K562 (cell line): ENCODE data around the gene IL1RL2. TPM values are rescaled to one million over a fixed set of nuclear protein-coding genes. Genes with fewer than 3 reads are reported as not detected.

Experiments used
- ATAC-seq: fragments of 200-7000 bp; cut with Tn5 transposase; 3 replicates; pipeline ENCODE4 v1.9.1; 2020; ENCODE audit warnings: moderate library complexity
- BruUV-seq: library from RNA; stranded (reverse); fragments of 400-500 nt; replicated peaks from 2 replicates; lab custom pipeline; 2021; lab: Mats Ljungman, UMichigan
- CTCF ChIA-PET: fragments of 300-600 bp; formaldehyde crosslinking; extraction: SDS; loops from one replicate; lab custom pipeline; 2021; ENCODE audit warnings: low intra/inter-chr PET ratio; lab: Yijun Ruan, JAX
- POLR2A ChIA-PET: fragments of 300-600, 350-650 bp; sonication (Branson Sonifier 250); formaldehyde crosslinking; extraction: SDS; loops from one replicate; lab custom pipeline; 2021; ENCODE audit warnings: antibody characterized with exemption, inconsistent platforms; lab: Yijun Ruan, JAX
- DNase-seq, 4 experiments: peaks; one replicate each; pipeline versions ENCODE4 v3.0.0 to v3.0.0-alpha.2; 2011 to 2018; ENCODE audit warnings: low spot score in 3 of 4, mixed read lengths in 3 of 4; ENCODE audit errors: extremely low read depth in 1 of 4
- FAIRE-seq: peaks from 2 replicates; lab custom pipeline; 2011; peaks lifted over from hg19 to GRCh38; lab: Jason Lieb, UNC
- H2AFZ ChIP-seq: 2 replicates; pipeline ENCODE4 v1.6.0; 2011; ENCODE audit warnings: low read depth, low read length, control low read depth, inconsistent platforms
- H3K27ac ChIP-seq: fragments of 200-600 bp; 3 replicates; pipeline ENCODE4 v1.8.0; 2011; ENCODE audit warnings: low read depth, mild to moderate bottlenecking, control low read depth, inconsistent platforms, low read length, moderate library complexity, mixed read lengths; ENCODE audit errors: extremely low read depth
- H3K27me3 ChIP-seq, 2 experiments: fragments of 300-600 bp in 1 of 2; 2 replicates in 1 of 2; 3 replicates in 1 of 2; pipeline versions ENCODE4 v1.6.0 to v1.8.0; 2011; ENCODE audit warnings: inconsistent platforms in 2 of 2, low read length in 2 of 2, mild to moderate bottlenecking in 1 of 2, mixed read lengths in 1 of 2, moderate library complexity in 1 of 2; ENCODE audit not compliant: control insufficient read depth in 2 of 2, insufficient read depth in 2 of 2
- H3K36me3 ChIP-seq: fragments of 300-600 bp; 3 replicates; pipeline ENCODE4 v1.8.0; 2011; ENCODE audit warnings: mild to moderate bottlenecking, low read length, inconsistent platforms; ENCODE audit not compliant: control insufficient read depth, insufficient read depth
- H3K4me1 ChIP-seq, 2 experiments: fragments of 200-600 bp in 1 of 2; replicated peaks in 1 of 2; 2 replicates in 1 of 2; 3 replicates in 1 of 2; pipeline versions ENCODE4 v1.5.1 to v1.8.0; 2011; ENCODE audit warnings: inconsistent platforms in 2 of 2, low read length in 2 of 2, mild to moderate bottlenecking in 1 of 2, mixed read lengths in 1 of 2, moderate library complexity in 1 of 2; ENCODE audit not compliant: control insufficient read depth in 2 of 2, insufficient read depth in 2 of 2
- H3K4me2 ChIP-seq: 2 replicates; pipeline ENCODE4 v1.6.1; 2011; ENCODE audit warnings: low read length, control low read depth, inconsistent platforms, mixed read lengths; ENCODE audit not compliant: insufficient read depth
- H3K4me3 ChIP-seq: fragments of 200-600 bp; sonication (generic), shearing (Covaris generic); 2 replicates; pipeline ENCODE4 v1.5.1; 2016; ENCODE audit warnings: control low read depth, inconsistent platforms
- H3K79me2 ChIP-seq: fragments of 200-600 bp; 3 replicates; pipeline ENCODE4 v1.8.0; 2011; ENCODE audit warnings: low read length, inconsistent platforms; ENCODE audit not compliant: control insufficient read depth, insufficient read depth
- H3K9ac ChIP-seq, 2 experiments: 2 replicates each; pipeline versions ENCODE4 v1.6.0 to v1.6.1; 2011; ENCODE audit warnings: low read depth in 2 of 2, low read length in 2 of 2, control low read depth in 1 of 2, inconsistent platforms in 1 of 2, mild to moderate bottlenecking in 1 of 2, mixed read lengths in 1 of 2; ENCODE audit not compliant: insufficient read depth in 1 of 2
- H3K9me1 ChIP-seq: one replicate; pipeline ENCODE4 v1.6.0; 2011; ENCODE audit warnings: inconsistent platforms, mild to moderate bottlenecking, low read length, moderate library complexity; ENCODE audit not compliant: control insufficient read depth, insufficient read depth
- H3K9me3 ChIP-seq: replicated peaks from 2 replicates; pipeline ENCODE4 v1.5.1; 2011; ENCODE audit warnings: low read depth, low read length, inconsistent platforms; ENCODE audit not compliant: control insufficient read depth, insufficient read depth
- H4K20me1 ChIP-seq: replicated peaks from 2 replicates; pipeline ENCODE4 v1.6.1; 2011; ENCODE audit warnings: low read length, inconsistent platforms, mixed read lengths; ENCODE audit not compliant: control insufficient read depth, insufficient read depth
- BHLHE40 ChIP-seq: IDR thresholded peaks from 2 replicates; pipeline ENCODE4 v1.6.1; 2011; ENCODE audit warnings: low read length, improper control_type of control experiment
- ESRRA ChIP-seq: fragments of 450-650 bp; IDR thresholded peaks from 2 replicates; pipeline ENCODE4 v1.6.1; 2014; ENCODE audit warnings: low read depth, mild to moderate bottlenecking, moderate library complexity, borderline replicate concordance
- FOXA3 ChIP-seq, 2 experiments: fragments of 450-650 bp in 1 of 2; sonication (generic) in 1 of 2; formaldehyde crosslinking; IDR thresholded peaks in 1 of 2; conservative IDR thresholded peaks in 1 of 2; 2 replicates each; pipeline versions ENCODE4 v1.4.0 to v1.8.0; 2020 to 2022; ENCODE audit warnings: mild to moderate bottlenecking in 2 of 2, missing genetic modification reagents in 1 of 2
- HINFP ChIP-seq: fragments of 450-650 bp; conservative IDR thresholded peaks from 2 replicates; pipeline ENCODE4 v1.6.1; 2016; ENCODE audit warnings: missing genetic modification characterization, low read depth, mild to moderate bottlenecking, control low read depth, missing compliant biosample characterization
- KDM2B ChIP-seq: fragments of 250-450 bp; sonication (Bioruptor Pico); IDR thresholded peaks from 2 replicates; pipeline ENCODE4 v1.8.0; 2021; ENCODE audit warnings: mild to moderate bottlenecking, moderate library complexity
- NFE2L1 ChIP-seq: fragments of 450-650 bp; IDR thresholded peaks from 2 replicates; pipeline ENCODE4 v1.6.1; 2016; ENCODE audit warnings: missing genetic modification characterization, low read depth, mild to moderate bottlenecking, missing compliant biosample characterization, moderate library complexity, borderline replicate concordance
- SETDB1 ChIP-seq: IDR thresholded peaks from one replicate; pipeline ENCODE4 v1.6.1; 2012; ENCODE audit warnings: low read length, control low read depth, inconsistent platforms
- ZBTB26 ChIP-seq: fragments of 450-650 bp; formaldehyde crosslinking; IDR thresholded peaks from 2 replicates; pipeline ENCODE4 v1.4.0; 2022; ENCODE audit warnings: missing genetic modification characterization
- ZZZ3 ChIP-seq: fragments of 450-650 bp; IDR thresholded peaks from 2 replicates; pipeline ENCODE4 v1.6.1; 2016; ENCODE audit warnings: antibody characterized with exemption, mild to moderate bottlenecking, moderate library complexity
- WGBS: fragments of 100-300 bp; shearing (Covaris generic); methylation state at CpG from one replicate; pipeline ENCODE4 v1.1.6; 2016; ENCODE audit warnings: low coverage, mixed read lengths; ENCODE audit not compliant: insufficient coverage; ENCODE audit errors: missing lambda C conversion rate; 5-methylcytosine and 5-hydroxymethylcytosine counted together
- in situ Hi-C: fragments of 300-500 bp; cut with MboI; formaldehyde crosslinking; loops from 4 replicates; pipeline ENCODE4 v1.15.0; 2018; ENCODE audit warnings: inconsistent platforms, mixed read lengths
- intact Hi-C: fragments of 100-400 bp; cut with micrococcal nuclease; formaldehyde crosslinking; loops from 2 replicates; pipeline ENCODE4 v1.14.2; 2022
- polyA plus RNA-seq, 8 experiments: library from polyadenylated mRNA; depleted of rRNA in 4 of 8; stranded (reverse) in 5 of 8; unstranded in 3 of 8; fragments of >200 nt; fragmentation: Nextera tagmentation in 2 of 8; fragmentation: Illumina TruSeq in 1 of 8; extraction: Ambion mirVana in 2 of 8; extraction: Trizol in 1 of 8; gene quantifications; 2 replicates each; pipeline versions ENCODE4 v1.2.1 to v1.2.3, GENCODE V29; 2011 to 2014; ENCODE audit warnings: inconsistent platforms in 1 of 8, missing spikeins in 1 of 8
- total RNA-seq, 7 experiments: library from RNA; depleted of rRNA in 6 of 7; stranded (reverse); fragments of >200 nt in 6 of 7; fragmentation: Illumina TruSeq in 2 of 7; extraction: Trizol in 2 of 7; gene quantifications; 2 replicates each; pipeline versions ENCODE4 v1.2.1 to v1.2.3, GENCODE V29; 2011 to 2021; ENCODE audit warnings: low replicate concordance in 1 of 7
- TF ChIP-seq, protein P1 (sequence below): IDR thresholded peaks from 2 replicates; pipeline ENCODE4 v1.6.1; 2016; ENCODE audit warnings: missing genetic modification characterization, missing compliant biosample characterization

The IL1RL2 gene
- total and polyA plus RNA-seq, 9 of the 15 experiments (the other 6 are each of a cell fraction or from before 2014, with no cell fraction given), result not detected

DNA sequence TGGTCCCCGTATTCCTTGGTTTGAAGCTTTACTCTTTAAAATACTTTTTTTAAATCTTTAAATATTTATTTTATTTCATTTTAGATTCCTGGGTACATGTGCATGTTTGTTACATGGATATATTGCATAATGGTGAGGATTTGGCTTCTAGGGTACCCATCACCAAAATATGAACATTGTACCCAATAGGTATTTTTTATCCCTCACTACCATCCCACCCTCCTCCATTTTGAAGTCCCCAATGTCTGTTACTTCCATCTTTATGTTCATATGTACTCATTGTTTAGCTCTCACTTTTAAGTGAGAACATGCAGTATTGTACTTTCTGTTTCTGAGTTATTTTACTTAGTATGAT lies 65.0 kb downstream of the IL1RL2 start (continued):
- TF ChIP-seq FOXA3 (CRISPR knock-in tag; conservative IDR thresholded peaks at IDR 0.05 in 1 of 2, IDR thresholded peaks at IDR 0.05 in 1 of 2), result no peak
- TF ChIP-seq ESRRA, result no peak
- TF ChIP-seq NFE2L1, result no peak

- FAIRE-seq (no peak), DNase-seq (no peak), ATAC-seq (no peak)
- no peak overlapping the region for H3K9ac ChIP-seq
- no peak overlapping the region for H3K4me2 ChIP-seq
- no peaks in the 10 kb centered on the region for H3K9me3 ChIP-seq
- H3K27me3 ChIP-seq, result no peaks in the 10 kb centered on the region
- no peaks in the 10 kb centered on the region for H4K20me1 ChIP-seq
- no peaks in the 10 kb centered on the region for H3K79me2 ChIP-seq
- H3K4me1 ChIP-seq, result peaks cover 0 to 6% of the 10 kb centered on the region in 2 experiments; a peak in 2 of 5 replicates
- WGBS, result 70% methylated on average over 2 of the region's 2 CpGs
- CTCF ChIA-PET, result no interaction called here
- no peak overlapping the region for H3K27ac ChIP-seq
- TF ChIP-seq, protein P1, sequence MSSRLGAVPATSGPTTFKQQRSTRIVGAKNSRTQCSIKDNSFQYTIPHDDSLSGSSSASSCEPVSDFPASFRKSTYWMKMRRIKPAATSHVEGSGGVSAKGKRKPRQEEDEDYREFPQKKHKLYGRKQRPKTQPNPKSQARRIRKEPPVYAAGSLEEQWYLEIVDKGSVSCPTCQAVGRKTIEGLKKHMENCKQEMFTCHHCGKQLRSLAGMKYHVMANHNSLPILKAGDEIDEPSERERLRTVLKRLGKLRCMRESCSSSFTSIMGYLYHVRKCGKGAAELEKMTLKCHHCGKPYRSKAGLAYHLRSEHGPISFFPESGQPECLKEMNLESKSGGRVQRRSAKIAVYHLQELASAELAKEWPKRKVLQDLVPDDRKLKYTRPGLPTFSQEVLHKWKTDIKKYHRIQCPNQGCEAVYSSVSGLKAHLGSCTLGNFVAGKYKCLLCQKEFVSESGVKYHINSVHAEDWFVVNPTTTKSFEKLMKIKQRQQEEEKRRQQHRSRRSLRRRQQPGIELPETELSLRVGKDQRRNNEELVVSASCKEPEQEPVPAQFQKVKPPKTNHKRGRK (tag), result no peak
- TF ChIP-seq ZBTB26 (CRISPR knock-in tag) (no peak), SETDB1 (no peak), KDM2B (CRISPR knock-in tag) (no peak), ZZZ3 (no peak), BHLHE40 (no peak), HINFP (tag) (no peak)
- no peak overlapping the region for H2AFZ ChIP-seq
- no peaks in the 10 kb centered on the region for H3K9me1 ChIP-seq
- BruUV-seq, result no TSS peak
- in situ Hi-C loops, result loop anchor here (5.0 kb wide), 1 partner anchor 190 kb away; no protein-coding TSS in a partner anchor
- no peaks in the 10 kb centered on the region for H3K36me3 ChIP-seq
- intact Hi-C loops, result loop anchor here (5.0 kb wide), 1 partner anchor 195 kb away; no protein-coding TSS in a partner anchor
- H3K4me3 ChIP-seq, result no peak overlapping the region
- POLR2A ChIA-PET, result interaction anchor here (1.3 kb wide), 1 partner anchor 12 kb away, joined by 3 read pairs; no protein-coding TSS in a partner anchor
Measured at GRCh38 chr2:102252236-102252635, 65.4 kb downstream of the IL1RL2 start.
